Osteoblast (primary cell): Measurements from ENCODE around the gene IGLL5. TPM values are rescaled to one million over a fixed set of nuclear protein-coding genes. Genes with fewer than 3 reads are reported as not detected.

ENCODE experiments used
- DNase-seq: peaks from one replicate; pipeline ENCODE4 v3.0.0; 2011; ENCODE audit warnings: low spot score, mixed read lengths; ENCODE audit not compliant: insufficient read length; ENCODE audit errors: missing footprints
- H2AFZ ChIP-seq: 2 replicates; pipeline ENCODE4 v1.6.0; 2011; ENCODE audit warnings: mild to moderate bottlenecking, low read length
- H3K27ac ChIP-seq: 2 replicates; pipeline ENCODE4 v1.5.1; 2011; ENCODE audit warnings: mild to moderate bottlenecking, low read depth, low read length, moderate library complexity
- H3K27me3 ChIP-seq: 2 replicates; pipeline ENCODE4 v1.6.0; 2012; ENCODE audit warnings: mild to moderate bottlenecking, control low read depth, inconsistent platforms, low read length, moderate library complexity; ENCODE audit not compliant: insufficient read depth
- H3K36me3 ChIP-seq: 2 replicates; pipeline ENCODE4 v1.5.1; 2011; ENCODE audit warnings: mild to moderate bottlenecking, low read length, control low read depth, moderate library complexity; ENCODE audit not compliant: insufficient read depth
- H3K4me1 ChIP-seq: 2 replicates; pipeline ENCODE4 v1.5.1; 2011; ENCODE audit warnings: mild to moderate bottlenecking, low read length, control low read depth, moderate library complexity; ENCODE audit not compliant: insufficient read depth
- H3K4me2 ChIP-seq: 2 replicates; pipeline ENCODE4 v1.6.0; 2011; ENCODE audit warnings: mild to moderate bottlenecking, low read length; ENCODE audit not compliant: insufficient read depth
- H3K4me3 ChIP-seq: fragments of 200-600 bp; sonication (generic); 3 replicates; pipeline ENCODE4 v1.5.1; 2012; ENCODE audit warnings: mild to moderate bottlenecking, low read length, inconsistent platforms; ENCODE audit not compliant: insufficient read depth
- H3K79me2 ChIP-seq: 2 replicates; pipeline ENCODE4 v1.6.0; 2012; ENCODE audit warnings: mild to moderate bottlenecking, low read length, control low read depth, inconsistent platforms; ENCODE audit not compliant: insufficient read depth
- H3K9me3 ChIP-seq: 2 replicates; pipeline ENCODE4 v1.5.1; 2011; ENCODE audit warnings: low read depth, low read length, control low read depth
- H4K20me1 ChIP-seq: 2 replicates; pipeline ENCODE4 v1.6.0; 2012; ENCODE audit warnings: mild to moderate bottlenecking, low read length, control low read depth; ENCODE audit not compliant: insufficient read depth
- total RNA-seq: library from RNA; depleted of rRNA; stranded (reverse); fragments of >200 nt; gene quantifications from 2 replicates; pipeline ENCODE4 v1.2.3, GENCODE V29; 2012
- TF ChIP-seq, protein P1 (sequence below): IDR thresholded peaks from 2 replicates; pipeline ENCODE4 v1.5.1; 2011; ENCODE audit warnings: mild to moderate bottlenecking, low read depth, low read length, moderate library complexity; ENCODE audit errors: extremely low read depth

IGLL5 gene
- total RNA-seq, 1 donor: not detected

DNA sequence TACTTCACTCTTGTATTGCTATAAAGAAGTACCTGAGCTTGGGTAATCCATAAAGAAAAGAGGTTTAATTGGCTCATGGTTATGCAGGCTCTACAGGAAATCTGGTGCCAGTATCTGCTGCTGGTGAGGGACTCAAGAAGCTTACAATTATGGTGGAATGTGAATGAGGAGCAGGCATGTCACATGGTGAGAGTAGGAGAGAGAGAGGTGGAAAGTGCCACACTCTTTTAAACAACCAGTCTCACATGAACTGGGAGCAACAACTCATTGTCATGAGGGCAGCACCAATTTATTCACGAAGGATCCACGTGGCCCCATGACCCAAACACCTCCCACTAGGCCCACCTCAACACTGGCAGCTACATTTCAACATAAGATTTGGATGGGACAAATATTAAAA lies 24.6 kb upstream of the IGLL5 start:
- Histone ChIP-seq H3K27ac (no peak overlapping the region), H3K79me2 (no peaks in the 10 kb centered on the region), H3K9me3 (no peaks in the 10 kb centered on the region), H3K36me3 (no peaks in the 10 kb centered on the region), H3K4me1 (no peaks in the 10 kb centered on the region), H2AFZ (no peak overlapping the region), H3K4me3 (no peak overlapping the region), H3K4me2 (no peak overlapping the region), H4K20me1 (no peaks in the 10 kb centered on the region), H3K27me3 (peaks cover 8% of the 10 kb centered on the region)
- TF ChIP-seq, protein P1, sequence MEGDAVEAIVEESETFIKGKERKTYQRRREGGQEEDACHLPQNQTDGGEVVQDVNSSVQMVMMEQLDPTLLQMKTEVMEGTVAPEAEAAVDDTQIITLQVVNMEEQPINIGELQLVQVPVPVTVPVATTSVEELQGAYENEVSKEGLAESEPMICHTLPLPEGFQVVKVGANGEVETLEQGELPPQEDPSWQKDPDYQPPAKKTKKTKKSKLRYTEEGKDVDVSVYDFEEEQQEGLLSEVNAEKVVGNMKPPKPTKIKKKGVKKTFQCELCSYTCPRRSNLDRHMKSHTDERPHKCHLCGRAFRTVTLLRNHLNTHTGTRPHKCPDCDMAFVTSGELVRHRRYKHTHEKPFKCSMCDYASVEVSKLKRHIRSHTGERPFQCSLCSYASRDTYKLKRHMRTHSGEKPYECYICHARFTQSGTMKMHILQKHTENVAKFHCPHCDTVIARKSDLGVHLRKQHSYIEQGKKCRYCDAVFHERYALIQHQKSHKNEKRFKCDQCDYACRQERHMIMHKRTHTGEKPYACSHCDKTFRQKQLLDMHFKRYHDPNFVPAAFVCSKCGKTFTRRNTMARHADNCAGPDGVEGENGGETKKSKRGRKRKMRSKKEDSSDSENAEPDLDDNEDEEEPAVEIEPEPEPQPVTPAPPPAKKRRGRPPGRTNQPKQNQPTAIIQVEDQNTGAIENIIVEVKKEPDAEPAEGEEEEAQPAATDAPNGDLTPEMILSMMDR: no peak
- no peak for DNase-seq

DNA sequence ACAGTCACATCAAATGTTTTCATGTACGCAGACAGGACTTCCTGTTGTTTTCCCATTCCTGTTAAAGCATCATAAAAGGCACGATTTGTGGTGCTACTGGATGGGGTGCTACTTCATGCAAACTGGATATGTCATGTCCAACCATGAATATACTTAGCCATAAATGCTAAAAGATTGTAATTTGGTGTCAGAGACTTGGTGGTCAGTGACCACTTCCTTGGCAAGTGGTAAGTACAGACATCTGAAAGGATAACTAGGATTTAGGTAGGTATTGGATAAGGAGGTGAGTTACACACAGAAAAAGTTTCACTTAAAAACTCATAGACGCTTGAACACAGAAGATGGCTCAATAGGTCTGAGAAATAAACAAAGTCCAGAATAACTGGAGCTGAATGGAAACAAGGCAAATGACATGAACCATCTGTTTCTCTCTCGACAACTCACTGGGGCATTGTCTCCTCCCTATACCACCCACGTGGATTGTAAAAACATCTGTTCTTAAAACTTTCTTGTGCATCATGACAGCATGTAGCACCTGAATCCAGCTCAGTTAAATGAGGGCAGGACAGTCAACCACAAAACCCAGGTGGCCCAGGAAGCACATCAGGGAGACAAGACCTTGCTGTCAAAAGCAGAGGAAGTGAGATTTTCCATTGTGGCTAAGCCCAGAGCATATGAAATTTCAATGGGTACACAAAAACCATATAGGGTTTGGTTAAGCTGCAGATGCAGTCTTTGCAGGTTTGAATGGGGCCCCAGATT lies 22.1 kb upstream of the IGLL5 start:
- no peaks in the 10 kb centered on the region for H3K4me1 ChIP-seq
- H4K20me1 ChIP-seq: no peaks in the 10 kb centered on the region
- H3K27ac ChIP-seq: no peak overlapping the region
- no peaks in the 10 kb centered on the region for H3K27me3 ChIP-seq
- TF ChIP-seq, protein P1: no peak
- no peaks in the 10 kb centered on the region for H3K79me2 ChIP-seq
- no peak overlapping the region for H2AFZ ChIP-seq
- no peaks in the 10 kb centered on the region for H3K9me3 ChIP-seq
- no peak overlapping the region for H3K4me2 ChIP-seq
- H3K36me3 ChIP-seq: no peaks in the 10 kb centered on the region
- DNase-seq: no peak
- H3K4me3 ChIP-seq: no peak overlapping the region

DNA sequence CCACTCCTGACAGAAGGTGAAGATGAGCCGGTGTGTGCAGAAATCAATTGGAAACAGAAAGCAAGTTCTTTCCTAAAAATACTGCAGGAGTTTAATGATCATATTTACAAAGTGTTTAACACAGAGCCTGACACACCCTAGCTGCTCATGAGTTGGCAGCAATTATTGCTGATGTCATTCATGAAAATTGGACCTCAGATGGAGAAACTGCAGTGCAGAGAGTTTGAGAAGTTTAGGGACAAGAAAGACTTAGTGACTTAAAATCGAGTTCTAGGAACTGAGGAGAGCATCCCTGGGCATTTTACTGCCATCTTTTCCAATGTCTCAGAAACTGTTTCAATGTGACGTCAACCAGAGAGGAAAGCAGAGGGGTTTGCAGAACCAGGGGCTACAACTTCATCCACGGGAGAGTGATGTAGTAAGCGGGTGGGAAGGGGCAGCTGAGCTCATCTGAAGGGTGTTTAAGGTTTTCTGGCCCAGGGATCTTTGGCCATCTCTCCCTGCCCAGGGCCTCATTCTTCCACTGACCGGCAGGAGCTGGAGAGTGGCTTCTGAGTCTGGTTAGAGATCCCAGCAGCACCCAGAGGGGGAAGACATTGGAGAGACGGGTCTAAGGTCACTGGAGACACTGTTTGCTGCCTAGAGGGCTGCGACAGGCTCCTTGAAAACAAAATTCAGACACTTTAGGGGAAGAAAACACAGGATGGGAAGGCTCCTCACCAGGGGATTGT lies 21.1 kb upstream of the IGLL5 start:
- H3K27ac ChIP-seq: no peak overlapping the region

More for the DNA sequence above, 21.1 kb upstream of the IGLL5 start:
- Histone ChIP-seq H3K4me1 (no peaks in the 10 kb centered on the region), H3K4me2 (no peak overlapping the region), H3K79me2 (no peaks in the 10 kb centered on the region), H3K4me3 (no peak overlapping the region), H3K9me3 (no peaks in the 10 kb centered on the region), H4K20me1 (no peaks in the 10 kb centered on the region), H2AFZ (no peak overlapping the region), H3K36me3 (no peaks in the 10 kb centered on the region), H3K27me3 (no peaks in the 10 kb centered on the region)
- TF ChIP-seq, protein P1: no peak
- peak; percentile 31 for DNase-seq
